CD4-positive, alpha-beta T cell (primary cell): Measurements from ENCODE around the gene SPOCK1. TPM values are rescaled to one million over a fixed set of nuclear protein-coding genes. Genes with fewer than 3 reads are reported as not detected.

Experiments used
- ATAC-seq: fragments of 200-7000 bp; cut with Tn5 transposase; one replicate; pipeline ENCODE4 v1.10.0; 2022; ENCODE audit warnings: mild to moderate bottlenecking; ENCODE audit not compliant: poor library complexity
- CTCF ChIA-PET: fragments of 350-600 bp; sonication (Branson Sonifier 250); formaldehyde crosslinking; loops from one replicate; lab custom pipeline; 2021; ENCODE audit warnings: antibody characterized with exemption, inconsistent platforms; lab: Charles Lee
- POLR2A ChIA-PET: fragments of 350-600 bp; sonication (Branson Sonifier 250); formaldehyde crosslinking; loops from one replicate; lab custom pipeline; 2021; ENCODE audit warnings: antibody characterized with exemption, inconsistent platforms; lab: Charles Lee
- DNase-seq, 14 experiments: peaks; one replicate each; pipeline ENCODE4 v3.0.0-alpha.2; 2013 to 2020; ENCODE audit warnings: mixed read lengths in 2 of 14
- H3K27ac ChIP-seq, 2 donors: one replicate each; pipeline versions ENCODE4 v1.5.1 to v1.7.0; 2013; ENCODE audit warnings: low read length in 2 of 2, low read depth in 1 of 2, mild to moderate bottlenecking in 1 of 2
- H3K27me3 ChIP-seq, 2 experiments: 1 replicate in 1 of 2; 2 replicates in 1 of 2; pipeline versions ENCODE4 v1.6.1 to v1.7.0; 2013; ENCODE audit warnings: low read length in 2 of 2, control low read depth in 1 of 2, mild to moderate bottlenecking in 1 of 2, moderate library complexity in 1 of 2; ENCODE audit not compliant: insufficient read depth in 2 of 2, control insufficient read depth in 1 of 2
- H3K36me3 ChIP-seq: one replicate; pipeline ENCODE4 v1.6.1; 2013; ENCODE audit warnings: low read length, control low read depth; ENCODE audit not compliant: insufficient read depth
- H3K4me1 ChIP-seq: one replicate; pipeline ENCODE4 v1.6.1; 2013; ENCODE audit warnings: low read length, control low read depth; ENCODE audit not compliant: insufficient read depth
- H3K4me3 ChIP-seq: one replicate; pipeline ENCODE4 v1.5.1; 2013; ENCODE audit warnings: mild to moderate bottlenecking, low read length, moderate library complexity
- H3K9me3 ChIP-seq, 2 experiments: 1 replicate in 1 of 2; 2 replicates in 1 of 2; pipeline versions ENCODE4 v1.6.1 to v1.7.0; 2013; ENCODE audit warnings: low read length in 2 of 2, mild to moderate bottlenecking in 2 of 2, control low read depth in 1 of 2, moderate library complexity in 1 of 2; ENCODE audit not compliant: control insufficient read depth in 1 of 2, insufficient read depth in 1 of 2
- H3K27ac Mint-ChIP-seq: one replicate; pipeline ENCODE4 v1.8.0; 2020; ENCODE audit warnings: mixed read lengths
- H3K27me3 Mint-ChIP-seq: one replicate; pipeline ENCODE4 v1.8.0; 2021; ENCODE audit warnings: mixed read lengths
- H3K36me3 Mint-ChIP-seq: one replicate; pipeline ENCODE4 v1.8.0; 2021; ENCODE audit warnings: low read depth, mixed read lengths
- H3K4me1 Mint-ChIP-seq: one replicate; pipeline ENCODE4 v1.8.0; 2021; ENCODE audit warnings: low read depth, mixed read lengths
- H3K4me3 Mint-ChIP-seq: one replicate; pipeline ENCODE4 v1.8.0; 2020; ENCODE audit warnings: mild to moderate bottlenecking, mixed read lengths
- H3K9me3 Mint-ChIP-seq: one replicate; pipeline ENCODE4 v1.8.0; 2020; ENCODE audit warnings: mixed read lengths
- CTCF ChIP-seq: fragments of 200-600 bp; IDR thresholded peaks from one replicate; pipeline ENCODE4 v1.8.0; 2022; ENCODE audit warnings: antibody characterized with exemption, mild to moderate bottlenecking
- intact Hi-C, 2 experiments: fragments of 100-400 bp; cut with DNase I in 1 of 2; cut with micrococcal nuclease in 1 of 2; formaldehyde crosslinking; loops; one replicate each; pipeline versions ENCODE4 v1.15.1 to v1.9.0; 2023 to 2025; cut with DNase I, micrococcal nuclease
- total RNA-seq, 174 experiments: library from RNA in 2 of 174; stranded (reverse) in 2 of 174; gene quantifications; one replicate each; pipeline ENCODE4 v1.2.3 and lab custom pipeline; 2021 to 2026

Gene SPOCK1
- total RNA-seq, 2 experiments from 2014 or later: not detected

GRCh38 chr5:137383909-137384308 lies 115.2 kb downstream of the SPOCK1 start:
- Histone ChIP-seq H3K36me3 (no peaks in the 10 kb centered on the region), H3K4me3 (no peak overlapping the region), H3K27ac (no peak overlapping the region), H3K27me3 (no peaks in the 10 kb centered on the region), H3K4me1 (no peaks in the 10 kb centered on the region), H3K9me3 (peaks cover 0 to 8% of the 10 kb centered on the region in 2 experiments)
- Mint-ChIP-seq H3K4me3 (no peak overlapping the region), H3K27me3 (no peaks in the 10 kb centered on the region), H3K36me3 (no peaks in the 10 kb centered on the region), H3K4me1 (no peaks in the 10 kb centered on the region), H3K27ac (no peak overlapping the region), H3K9me3 (peaks cover 7% of the 10 kb centered on the region)
- POLR2A ChIA-PET: no interaction called here
- DNase-seq (no peak), ATAC-seq (no peak)
- no peak for TF ChIP-seq CTCF
- intact Hi-C loops: no loop called here
- CTCF ChIA-PET: no interaction called here

- CTCF ChIA-PET: no interaction called here
- intact Hi-C loops: no loop called here
- no peak for ATAC-seq
These were observed 117.6 kb downstream of the SPOCK1 start for GRCh38 chr5:137381555-137381954.

GRCh38 chr5:137379555-137380286 lies 119.4 kb downstream of the SPOCK1 start:
- no peak overlapping the region for H3K4me3 Mint-ChIP-seq
- H3K27ac Mint-ChIP-seq: no peak overlapping the region
- no peaks in the 10 kb centered on the region for H3K4me1 ChIP-seq
- no peaks in the 10 kb centered on the region for H3K27me3 Mint-ChIP-seq
- no peaks in the 10 kb centered on the region for H3K4me1 Mint-ChIP-seq
- DNase-seq: no peak
- no peaks in the 10 kb centered on the region for H3K36me3 Mint-ChIP-seq
- H3K27ac ChIP-seq: no peak overlapping the region
- H3K36me3 ChIP-seq: no peaks in the 10 kb centered on the region
- ATAC-seq: no peak
- H3K4me3 ChIP-seq: no peak overlapping the region
- POLR2A ChIA-PET: no interaction called here
- intact Hi-C loops: no loop called here
- no peak for TF ChIP-seq CTCF
- CTCF ChIA-PET: no interaction called here
- peaks cover 7% of the 10 kb centered on the region for H3K9me3 Mint-ChIP-seq
- peaks cover 0 to 12% of the 10 kb centered on the region in 2 experiments for H3K9me3 ChIP-seq
- H3K27me3 ChIP-seq: peaks cover 0 to 4% of the 10 kb centered on the region in 2 experiments

More at GRCh38 chr5:137381555-137381954, 117.6 kb downstream of the SPOCK1 start:
- TF ChIP-seq CTCF: no peak
- Histone ChIP-seq H3K27me3 (no peaks in the 10 kb centered on the region), H3K27ac (no peak overlapping the region), H3K9me3 (peaks cover 0 to 12% of the 10 kb centered on the region in 2 experiments), H3K36me3 (no peaks in the 10 kb centered on the region), H3K4me3 (no peak overlapping the region), H3K4me1 (no peaks in the 10 kb centered on the region)
- Mint-ChIP-seq H3K27me3 (no peaks in the 10 kb centered on the region), H3K9me3 (peaks cover 7% of the 10 kb centered on the region), H3K27ac (no peak overlapping the region), H3K36me3 (no peaks in the 10 kb centered on the region), H3K4me3 (no peak overlapping the region), H3K4me1 (no peaks in the 10 kb centered on the region)
- DNase-seq: no peak
- POLR2A ChIA-PET: no interaction called here
